ENCODE data around the gene SYT14. TPM values are rescaled to one million over a fixed set of nuclear protein-coding genes. Genes with fewer than 3 reads are reported as not detected.

Gene SYT14
- polyA plus RNA-seq, 1 donor (not counting 4 experiments of a cell fraction or from before 2014, with no cell fraction given), result 8.3 TPM

DNA sequence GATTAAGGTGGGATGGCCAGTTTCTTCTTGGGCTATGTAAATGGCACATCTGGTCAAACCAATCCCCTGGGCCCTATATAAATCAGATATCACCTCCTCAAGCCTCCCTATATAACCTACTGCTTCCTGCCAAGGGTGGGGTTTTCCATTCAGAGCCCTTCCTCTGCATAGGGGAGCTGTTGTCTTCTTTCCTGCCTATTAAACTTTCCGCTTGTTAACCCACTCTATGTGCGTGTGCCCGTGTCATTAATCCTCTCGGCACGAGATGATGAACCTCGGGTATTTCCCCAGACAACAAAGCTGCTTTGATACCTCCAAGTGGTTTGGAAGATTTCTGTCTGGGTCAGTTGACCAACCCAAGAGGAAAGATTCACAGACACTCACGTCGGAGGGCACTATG, 275.3 kb downstream of the SYT14 start:
- Histone ChIP-seq H4K20me1 (ENCODE audit: control insufficient read depth, extremely low read depth, insufficient read depth, low read length) (no peaks in the 10 kb centered on the region), H3K9ac (ENCODE audit: control insufficient read depth, extremely low read depth, insufficient read depth, low read length) (no peak overlapping the region), H3K79me2 (ENCODE audit: control insufficient read depth, insufficient read depth, low read length) (no peaks in the 10 kb centered on the region), H3K27ac (ENCODE audit: control insufficient read depth, insufficient read depth, low read length) (no peak overlapping the region), H3K4me2 (ENCODE audit: control insufficient read depth, extremely low read depth, insufficient read depth, low read depth, low read length) (no peak overlapping the region), H3K4me3 (ENCODE audit: control insufficient read depth in 2 of 3, extremely low read depth in 1 of 3, insufficient read depth in 2 of 3, low read depth in 1 of 3, low read length in 3 of 3) (no peak overlapping the region), H2AFZ (ENCODE audit: control insufficient read depth, low read length) (no peak overlapping the region), H3K9me3 (ENCODE audit: control insufficient read depth, low read depth, low read length) (no peaks in the 10 kb centered on the region), H3K9me1 (ENCODE audit: control insufficient read depth, extremely low read depth, insufficient read depth, low read length) (no peaks in the 10 kb centered on the region), H3K4me1 (ENCODE audit: control insufficient read depth, extremely low read depth, insufficient read depth, low read length) (peaks cover 2% of the 10 kb centered on the region), H3K27me3 (ENCODE audit: control insufficient read depth, extremely low read depth, insufficient read depth, low read length) (no peaks in the 10 kb centered on the region), H3K36me3 (ENCODE audit: control insufficient read depth in 2 of 2, extremely low read depth in 1 of 2, insufficient read depth in 2 of 2, low read length in 2 of 2) (no peaks in the 10 kb centered on the region)
- TF ChIP-seq, protein P1, sequence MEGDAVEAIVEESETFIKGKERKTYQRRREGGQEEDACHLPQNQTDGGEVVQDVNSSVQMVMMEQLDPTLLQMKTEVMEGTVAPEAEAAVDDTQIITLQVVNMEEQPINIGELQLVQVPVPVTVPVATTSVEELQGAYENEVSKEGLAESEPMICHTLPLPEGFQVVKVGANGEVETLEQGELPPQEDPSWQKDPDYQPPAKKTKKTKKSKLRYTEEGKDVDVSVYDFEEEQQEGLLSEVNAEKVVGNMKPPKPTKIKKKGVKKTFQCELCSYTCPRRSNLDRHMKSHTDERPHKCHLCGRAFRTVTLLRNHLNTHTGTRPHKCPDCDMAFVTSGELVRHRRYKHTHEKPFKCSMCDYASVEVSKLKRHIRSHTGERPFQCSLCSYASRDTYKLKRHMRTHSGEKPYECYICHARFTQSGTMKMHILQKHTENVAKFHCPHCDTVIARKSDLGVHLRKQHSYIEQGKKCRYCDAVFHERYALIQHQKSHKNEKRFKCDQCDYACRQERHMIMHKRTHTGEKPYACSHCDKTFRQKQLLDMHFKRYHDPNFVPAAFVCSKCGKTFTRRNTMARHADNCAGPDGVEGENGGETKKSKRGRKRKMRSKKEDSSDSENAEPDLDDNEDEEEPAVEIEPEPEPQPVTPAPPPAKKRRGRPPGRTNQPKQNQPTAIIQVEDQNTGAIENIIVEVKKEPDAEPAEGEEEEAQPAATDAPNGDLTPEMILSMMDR (optimal IDR thresholded peaks at IDR 0.05 in 1 of 3, IDR thresholded peaks at IDR 0.05 in 1 of 3, conservative IDR thresholded peaks at IDR 0.05 in 1 of 3; ENCODE audit: extremely low read depth in 1 of 3, insufficient read depth in 2 of 3, low read length in 3 of 3), result no peak
- no peak for TF ChIP-seq EZH2 (IDR thresholded peaks at IDR 0.05; ENCODE audit: low read length)
- no peak for FAIRE-seq
- no peak for DNase-seq (ENCODE audit: low read depth, low spot score)
- dilution Hi-C loops (cut with MboI; ENCODE audit: extremely low pct_ligation_motif_present, low sequenced_read_pairs), result no loop called here

DNA sequence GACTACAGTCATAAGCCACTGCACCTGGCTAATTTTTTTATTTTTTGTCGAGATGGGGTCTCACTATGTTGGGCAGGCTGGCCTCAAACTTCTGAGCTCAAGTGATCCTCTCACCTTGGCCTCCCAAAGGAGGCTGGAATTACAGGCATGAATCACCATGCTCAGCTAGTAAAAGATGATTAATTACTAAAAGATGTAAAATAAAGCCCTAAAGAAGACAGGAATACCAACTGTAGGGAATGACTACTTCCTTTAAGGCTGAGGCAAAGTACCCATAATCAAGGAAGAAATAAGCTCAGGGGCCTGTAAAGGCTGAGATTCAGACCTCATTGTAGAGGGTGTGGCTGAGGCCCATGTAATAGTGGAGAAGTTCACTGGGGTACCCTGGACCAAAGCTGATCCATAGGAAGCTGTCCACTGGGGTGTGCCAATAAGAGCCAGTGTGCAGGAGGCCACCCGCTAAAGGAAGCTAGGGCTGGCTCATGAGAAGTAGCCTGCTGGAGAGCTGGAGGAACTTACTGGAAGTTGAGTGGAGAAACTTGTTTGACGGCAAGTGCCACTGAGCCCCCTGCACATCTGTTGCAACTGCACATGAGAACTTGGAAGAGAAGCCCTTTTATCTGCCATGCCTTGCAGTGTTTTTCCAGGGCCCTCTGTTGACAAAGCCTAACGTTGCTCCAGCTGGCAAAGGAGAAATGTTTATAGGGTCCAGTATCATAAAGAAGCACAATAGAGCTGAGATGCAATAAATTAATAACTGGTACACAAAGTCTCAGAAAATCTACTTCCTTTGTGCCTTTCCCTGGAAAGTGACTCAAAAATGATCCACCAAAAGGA, 276.8 kb downstream of the SYT14 start:
- Histone ChIP-seq H3K36me3 (ENCODE audit: control insufficient read depth in 2 of 2, extremely low read depth in 1 of 2, insufficient read depth in 2 of 2, low read length in 2 of 2) (no peaks in the 10 kb centered on the region), H3K4me1 (ENCODE audit: control insufficient read depth, extremely low read depth, insufficient read depth, low read length) (peaks cover 2% of the 10 kb centered on the region), H3K79me2 (ENCODE audit: control insufficient read depth, insufficient read depth, low read length) (no peaks in the 10 kb centered on the region), H3K9me1 (ENCODE audit: control insufficient read depth, extremely low read depth, insufficient read depth, low read length) (no peaks in the 10 kb centered on the region), H3K27ac (ENCODE audit: control insufficient read depth, insufficient read depth, low read length) (no peak overlapping the region), H3K27me3 (ENCODE audit: control insufficient read depth, extremely low read depth, insufficient read depth, low read length) (no peaks in the 10 kb centered on the region), H3K9me3 (ENCODE audit: control insufficient read depth, low read depth, low read length) (no peaks in the 10 kb centered on the region), H4K20me1 (ENCODE audit: control insufficient read depth, extremely low read depth, insufficient read depth, low read length) (no peaks in the 10 kb centered on the region), H3K9ac (ENCODE audit: control insufficient read depth, extremely low read depth, insufficient read depth, low read length) (no peak overlapping the region), H3K4me2 (ENCODE audit: control insufficient read depth, extremely low read depth, insufficient read depth, low read depth, low read length) (no peak overlapping the region), H2AFZ (ENCODE audit: control insufficient read depth, low read length) (no peak overlapping the region), H3K4me3 (ENCODE audit: control insufficient read depth in 2 of 3, extremely low read depth in 1 of 3, insufficient read depth in 2 of 3, low read depth in 1 of 3, low read length in 3 of 3) (no peak overlapping the region)
- DNase-seq (ENCODE audit: low read depth, low spot score), result no peak
- FAIRE-seq, result peak; percentile 23
- no peak for TF ChIP-seq EZH2 (IDR thresholded peaks at IDR 0.05; ENCODE audit: low read length)
- TF ChIP-seq, protein P1 (optimal IDR thresholded peaks at IDR 0.05 in 1 of 3, IDR thresholded peaks at IDR 0.05 in 1 of 3, conservative IDR thresholded peaks at IDR 0.05 in 1 of 3; ENCODE audit: extremely low read depth in 1 of 3, insufficient read depth in 2 of 3, low read length in 3 of 3), result no peak
- dilution Hi-C loops (cut with MboI; ENCODE audit: extremely low pct_ligation_motif_present, low sequenced_read_pairs), result no loop called here
